Testis (tissue), 2 donors: ENCODE results near the gene PACSIN1.

Experiments
- POLR2A ChIP-seq: fragments of 450-650 bp; IDR thresholded peaks from one replicate; pipeline ENCODE4 v1.6.1; 2017; ENCODE audit warnings: antibody characterized with exemption, mild to moderate bottlenecking, moderate library complexity
- TF ChIP-seq, protein P1 (sequence below), 3 experiments: fragments of 450-650 bp in 2 of 3; fragments of 200-600 bp in 1 of 3; sonication (generic) in 1 of 3; IDR thresholded peaks; one replicate each; pipeline ENCODE4 v1.5.1; 2016 to 2019; ENCODE audit warnings: antibody characterized with exemption in 3 of 3, mild to moderate bottlenecking in 2 of 3, moderate library complexity in 1 of 3

DNA sequence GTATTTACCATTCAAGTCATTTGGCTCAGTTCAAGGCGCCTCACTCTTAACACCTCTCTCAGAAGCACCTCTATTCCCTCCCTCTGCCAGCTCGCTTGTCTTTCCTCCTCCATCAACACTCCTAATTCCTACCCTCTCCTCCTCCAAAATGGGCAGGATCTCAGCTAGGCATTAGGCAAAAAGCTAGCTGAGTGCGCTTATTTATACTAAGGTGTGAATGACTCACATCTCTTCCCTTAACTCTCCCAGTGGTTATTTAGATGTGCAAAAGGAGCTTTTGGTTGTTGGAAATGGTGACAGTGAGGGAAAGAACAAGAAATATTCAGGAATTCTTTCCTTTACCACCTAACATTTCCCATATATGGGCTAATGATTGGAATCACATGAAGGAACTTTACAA lies 29.1 kb downstream of the PACSIN1 start:
- TF ChIP-seq POLR2A: no peak
- TF ChIP-seq, protein P1, sequence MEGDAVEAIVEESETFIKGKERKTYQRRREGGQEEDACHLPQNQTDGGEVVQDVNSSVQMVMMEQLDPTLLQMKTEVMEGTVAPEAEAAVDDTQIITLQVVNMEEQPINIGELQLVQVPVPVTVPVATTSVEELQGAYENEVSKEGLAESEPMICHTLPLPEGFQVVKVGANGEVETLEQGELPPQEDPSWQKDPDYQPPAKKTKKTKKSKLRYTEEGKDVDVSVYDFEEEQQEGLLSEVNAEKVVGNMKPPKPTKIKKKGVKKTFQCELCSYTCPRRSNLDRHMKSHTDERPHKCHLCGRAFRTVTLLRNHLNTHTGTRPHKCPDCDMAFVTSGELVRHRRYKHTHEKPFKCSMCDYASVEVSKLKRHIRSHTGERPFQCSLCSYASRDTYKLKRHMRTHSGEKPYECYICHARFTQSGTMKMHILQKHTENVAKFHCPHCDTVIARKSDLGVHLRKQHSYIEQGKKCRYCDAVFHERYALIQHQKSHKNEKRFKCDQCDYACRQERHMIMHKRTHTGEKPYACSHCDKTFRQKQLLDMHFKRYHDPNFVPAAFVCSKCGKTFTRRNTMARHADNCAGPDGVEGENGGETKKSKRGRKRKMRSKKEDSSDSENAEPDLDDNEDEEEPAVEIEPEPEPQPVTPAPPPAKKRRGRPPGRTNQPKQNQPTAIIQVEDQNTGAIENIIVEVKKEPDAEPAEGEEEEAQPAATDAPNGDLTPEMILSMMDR (IDR thresholded peaks at IDR 0.05): no peak
